ENCODE data around the gene RETSAT.
"Not testable (repeated sequence)": the region's sequence is repeated elsewhere in the genome, so short reads cannot be mapped to it uniquely, and the experiment has no call there.

RETSAT gene

GRCh38 chr2:85334928-85335327, 19.4 kb downstream of the RETSAT start:
- Mint-ChIP-seq H3K27ac (no peak overlapping the region), H3K9me3 (no peaks in the 10 kb centered on the region), H3K27me3 (ENCODE audit: low read depth) (peaks cover 11% of the 10 kb centered on the region)

GRCh38 chr2:85333877-85334276, 20.5 kb downstream of the RETSAT start:
- DNase-seq (ENCODE audit: low spot score); H3K27ac Mint-ChIP-seq; H3K27me3 Mint-ChIP-seq (ENCODE audit: low read depth); H3K36me3 Mint-ChIP-seq (ENCODE audit: low read depth); H3K9me3 Mint-ChIP-seq; H3K4me3 Mint-ChIP-seq: not testable (repeated sequence)
- H3K4me1 Mint-ChIP-seq (ENCODE audit: low read depth): peaks cover 14% of the 10 kb centered on the region

More at GRCh38 chr2:85334928-85335327, 19.4 kb downstream of the RETSAT start:
- Mint-ChIP-seq H3K36me3 (ENCODE audit: low read depth) (no peaks in the 10 kb centered on the region), H3K4me3 (no peak overlapping the region), H3K4me1 (ENCODE audit: low read depth) (peaks cover 10% of the 10 kb centered on the region)
- no peak for DNase-seq (ENCODE audit: low spot score)

GRCh38 chr2:85330839-85331636, 23.3 kb downstream of the RETSAT start:
- Mint-ChIP-seq H3K4me1 (ENCODE audit: low read depth) (peaks cover 18% of the 10 kb centered on the region), H3K9me3 (no peaks in the 10 kb centered on the region), H3K27ac (peak overlapping the region; percentile 22), H3K27me3 (ENCODE audit: low read depth) (no peaks in the 10 kb centered on the region), H3K4me3 (no peak overlapping the region), H3K36me3 (ENCODE audit: low read depth) (peaks cover 18% of the 10 kb centered on the region)
- DNase-seq (ENCODE audit: low spot score): no peak

GRCh38 chr2:85329701-85330100, 24.6 kb downstream of the RETSAT start:
- H3K4me1 Mint-ChIP-seq (ENCODE audit: low read depth): peaks cover 30% of the 10 kb centered on the region
- H3K27me3 Mint-ChIP-seq (ENCODE audit: low read depth); DNase-seq (ENCODE audit: low spot score); H3K9me3 Mint-ChIP-seq: not testable (repeated sequence)
- peak overlapping the region; percentile 0 for H3K27ac Mint-ChIP-seq
- H3K4me3 Mint-ChIP-seq: peak overlapping the region; percentile 0
- peaks cover 31% of the 10 kb centered on the region for H3K36me3 Mint-ChIP-seq (ENCODE audit: low read depth)

- no peaks in the 10 kb centered on the region for H3K9me3 Mint-ChIP-seq
- H3K27me3 Mint-ChIP-seq (ENCODE audit: low read depth): no peaks in the 10 kb centered on the region
- peaks cover 33% of the 10 kb centered on the region for H3K4me1 Mint-ChIP-seq (ENCODE audit: low read depth)
- H3K36me3 Mint-ChIP-seq (ENCODE audit: low read depth): peaks cover 36% of the 10 kb centered on the region
- no peak for DNase-seq (ENCODE audit: low spot score)
- peak overlapping the region; percentile 0 for H3K27ac Mint-ChIP-seq
- H3K4me3 Mint-ChIP-seq: peak overlapping the region; percentile 0
These were observed 25.1 kb downstream of the RETSAT start for GRCh38 chr2:85329181-85329651.

- Mint-ChIP-seq H3K9me3 (no peaks in the 10 kb centered on the region), H3K4me1 (ENCODE audit: low read depth) (peaks cover 40% of the 10 kb centered on the region), H3K27me3 (ENCODE audit: low read depth) (no peaks in the 10 kb centered on the region), H3K36me3 (ENCODE audit: low read depth) (peaks cover 46% of the 10 kb centered on the region), H3K27ac (peak within 1 kb of the TSS; percentile 99), H3K4me3 (peak within 1 kb of the TSS; percentile 97)
- peak; percentile 92 for DNase-seq (ENCODE audit: low spot score)
These were observed 26.3 kb downstream of the RETSAT start, which contains the start of gene TGOLN2 for GRCh38 chr2:85327822-85328617. TSS of gene TGOLN2 (minus strand) at chr2:85327989. CDS start at chr2:85327962, 27 bp downstream.

GRCh38 chr2:85327160-85327821, 27.0 kb downstream of the RETSAT start:
- DNase-seq (ENCODE audit: low spot score): peak; percentile 48
- no peaks in the 10 kb centered on the region for H3K9me3 Mint-ChIP-seq
- H3K27me3 Mint-ChIP-seq (ENCODE audit: low read depth): no peaks in the 10 kb centered on the region
- peak overlapping the region; percentile 99 for H3K27ac Mint-ChIP-seq
- peak overlapping the region; percentile 97 for H3K4me3 Mint-ChIP-seq
- peaks cover 47% of the 10 kb centered on the region for H3K4me1 Mint-ChIP-seq (ENCODE audit: low read depth)
- H3K36me3 Mint-ChIP-seq (ENCODE audit: low read depth): peaks cover 53% of the 10 kb centered on the region

- Mint-ChIP-seq H3K9me3 (no peaks in the 10 kb centered on the region), H3K4me3 (peak overlapping the region; percentile 97), H3K27me3 (ENCODE audit: low read depth) (no peaks in the 10 kb centered on the region), H3K27ac (peak overlapping the region; percentile 99), H3K4me1 (ENCODE audit: low read depth) (peaks cover 50% of the 10 kb centered on the region), H3K36me3 (ENCODE audit: low read depth) (peaks cover 60% of the 10 kb centered on the region)
- peak; percentile 61 for DNase-seq (ENCODE audit: low spot score)
These were observed 27.7 kb downstream of the RETSAT start for GRCh38 chr2:85326406-85327159.

- Mint-ChIP-seq H3K36me3 (ENCODE audit: low read depth) (peaks cover 71% of the 10 kb centered on the region), H3K4me3 (peak overlapping the region; percentile 97), H3K27ac (peak overlapping the region; percentile 22), H3K9me3 (no peaks in the 10 kb centered on the region), H3K4me1 (ENCODE audit: low read depth) (peaks cover 54% of the 10 kb centered on the region), H3K27me3 (ENCODE audit: low read depth) (no peaks in the 10 kb centered on the region)
- no peak for DNase-seq (ENCODE audit: low spot score)
These were observed 28.9 kb downstream of the RETSAT start for GRCh38 chr2:85325466-85325811.

- H3K27ac Mint-ChIP-seq: peak overlapping the region; percentile 22
- H3K4me3 Mint-ChIP-seq: peak overlapping the region; percentile 97
- H3K9me3 Mint-ChIP-seq: no peaks in the 10 kb centered on the region
- peaks cover 59% of the 10 kb centered on the region for H3K4me1 Mint-ChIP-seq (ENCODE audit: low read depth)
- DNase-seq (ENCODE audit: low spot score): no peak
- no peaks in the 10 kb centered on the region for H3K27me3 Mint-ChIP-seq (ENCODE audit: low read depth)
- peaks cover 77% of the 10 kb centered on the region for H3K36me3 Mint-ChIP-seq (ENCODE audit: low read depth)
These were observed 29.5 kb downstream of the RETSAT start for GRCh38 chr2:85324639-85325465.

GRCh38 chr2:85323988-85324367, 30.4 kb downstream of the RETSAT start:
- Mint-ChIP-seq H3K36me3 (ENCODE audit: low read depth) (peaks cover 83% of the 10 kb centered on the region), H3K4me1 (ENCODE audit: low read depth) (peaks cover 61% of the 10 kb centered on the region), H3K27ac (peak overlapping the region; percentile 22), H3K4me3 (peak overlapping the region; percentile 97)
- H3K9me3 Mint-ChIP-seq; H3K27me3 Mint-ChIP-seq (ENCODE audit: low read depth); DNase-seq (ENCODE audit: low spot score): not testable (repeated sequence)

GRCh38 chr2:85323351-85323987, 30.9 kb downstream of the RETSAT start:
- DNase-seq (ENCODE audit: low spot score): no peak
- Mint-ChIP-seq H3K9me3 (no peaks in the 10 kb centered on the region), H3K27ac (peak overlapping the region; percentile 22), H3K36me3 (ENCODE audit: low read depth) (peaks cover 87% of the 10 kb centered on the region), H3K27me3 (ENCODE audit: low read depth) (no peaks in the 10 kb centered on the region), H3K4me1 (ENCODE audit: low read depth) (peaks cover 61% of the 10 kb centered on the region), H3K4me3 (peak overlapping the region; percentile 97)

Measured in T-helper 2 cell treated with Interferon-gamma antibody and Interleukin-4, amounts not matched to agents 5 μg/mL and 100 μg/mL, for 36 hours (primary cell).